Neural cell (in vitro differentiated cells): ENCODE measurements around the gene LDB2. TPM values are rescaled to one million over a fixed set of nuclear protein-coding genes. Genes with fewer than 3 reads are reported as not detected.

Experiments
- H2AFZ ChIP-seq: fragments of 200-600, 300-800 bp; sonication (generic), shearing (Covaris generic); 2 replicates; pipeline ENCODE4 v1.6.0; 2014; ENCODE audit warnings: low read depth, mild to moderate bottlenecking, antibody characterized with exemption, low read length, moderate library complexity
- H3F3A ChIP-seq: fragments of 200-600 bp; shearing (Covaris generic); 2 replicates; pipeline ENCODE4 v1.6.1; 2016; ENCODE audit warnings: mild to moderate bottlenecking, moderate library complexity, mixed read lengths, antibody characterized with exemption, low read length; ENCODE audit not compliant: insufficient read depth, poor library complexity, severe bottlenecking
- H3K27ac ChIP-seq: fragments of 200-600, 300-800 bp; sonication (generic), shearing (Covaris generic); 2 replicates; pipeline ENCODE4 v1.5.1; 2014; ENCODE audit warnings: mild to moderate bottlenecking, low read length, moderate library complexity
- H3K27me3 ChIP-seq: fragments of 300-800, 200-600 bp; sonication (generic), shearing (Covaris generic); 2 replicates; pipeline ENCODE4 v1.6.0; 2014; ENCODE audit warnings: mild to moderate bottlenecking, low read depth, low read length, moderate library complexity; ENCODE audit not compliant: insufficient read depth
- H3K36me3 ChIP-seq: fragments of 300-800, 200-600 bp; sonication (generic), shearing (Covaris generic); 2 replicates; pipeline ENCODE4 v1.5.1; 2014; ENCODE audit warnings: mild to moderate bottlenecking, antibody characterized with exemption, low read length, moderate library complexity; ENCODE audit not compliant: insufficient read depth
- H3K4me2 ChIP-seq: fragments of 300-800, 200-600 bp; sonication (generic), shearing (Covaris generic); 2 replicates; pipeline ENCODE4 v1.6.0; 2014; ENCODE audit warnings: mild to moderate bottlenecking, low read length
- H3K4me3 ChIP-seq: fragments of 300-800, 200-600 bp; sonication (generic), shearing (Covaris generic); 2 replicates; pipeline ENCODE4 v1.5.1; 2014; ENCODE audit warnings: mild to moderate bottlenecking, low read length, moderate library complexity
- H3K79me2 ChIP-seq: fragments of 200-600 bp; shearing (Covaris generic); replicated peaks from 2 replicates; pipeline ENCODE4 v1.6.0; 2014; ENCODE audit warnings: mild to moderate bottlenecking, low read length, moderate library complexity; ENCODE audit not compliant: insufficient read depth
- H3K9ac ChIP-seq: fragments of 300-800, 200-600 bp; sonication (generic), shearing (Covaris generic); 2 replicates; pipeline ENCODE4 v1.6.1; 2016; ENCODE audit warnings: mild to moderate bottlenecking, low read length, mixed read lengths
- H3K9me2 ChIP-seq: fragments of 200-600 bp; shearing (Covaris generic); 2 replicates; pipeline ENCODE4 v1.6.1; 2016; ENCODE audit warnings: mild to moderate bottlenecking, low read length, mixed read lengths; ENCODE audit not compliant: insufficient read depth
- H3K9me3 ChIP-seq: fragments of 200-600, 300-800 bp; sonication (generic), shearing (Covaris generic); 2 replicates; pipeline ENCODE4 v1.6.1; 2016; ENCODE audit warnings: mild to moderate bottlenecking, mixed run types, low read length, moderate library complexity, mixed read lengths
- H4K20me1 ChIP-seq: fragments of 200-600 bp; shearing (Covaris generic); 2 replicates; pipeline ENCODE4 v1.6.1; 2016; ENCODE audit warnings: mild to moderate bottlenecking, mixed run types; ENCODE audit not compliant: insufficient read depth
- CTCF ChIP-seq: fragments of 450-650 bp; IDR thresholded peaks from 2 replicates; pipeline ENCODE4 v1.5.1; 2014; ENCODE audit warnings: antibody characterized with exemption, mild to moderate bottlenecking, moderate library complexity; ENCODE audit not compliant: poor library complexity, severe bottlenecking
- EP300 ChIP-seq: fragments of 450-650 bp; conservative IDR thresholded peaks from 2 replicates; pipeline ENCODE4 v1.6.1; 2014; ENCODE audit warnings: antibody characterized with exemption, mild to moderate bottlenecking, moderate library complexity; ENCODE audit not compliant: poor library complexity, severe bottlenecking
- EZH2 ChIP-seq: fragments of 200-600, 300-800 bp; shearing (Covaris generic), sonication (generic); IDR thresholded peaks from 2 replicates; pipeline ENCODE4 v1.6.1; 2014; ENCODE audit warnings: antibody characterized with exemption, low read length, borderline replicate concordance, mild to moderate bottlenecking; ENCODE audit not compliant: insufficient read depth, poor library complexity, severe bottlenecking
- MXI1 ChIP-seq: fragments of 450-650 bp; conservative IDR thresholded peaks from 2 replicates; pipeline ENCODE4 v1.6.1; 2014; ENCODE audit warnings: antibody characterized with exemption, mild to moderate bottlenecking; ENCODE audit not compliant: poor library complexity, severe bottlenecking
- POLR2AphosphoS5 ChIP-seq: IDR thresholded peaks from 2 replicates; pipeline ENCODE4 v1.6.1; 2012
- RAD21 ChIP-seq: fragments of 450-650 bp; conservative IDR thresholded peaks from 2 replicates; pipeline ENCODE4 v1.6.1; 2014; ENCODE audit warnings: antibody characterized with exemption, mild to moderate bottlenecking, moderate library complexity
- REST ChIP-seq: IDR thresholded peaks from 2 replicates; pipeline ENCODE4 v1.6.1; 2012; ENCODE audit warnings: borderline replicate concordance
- SMC3 ChIP-seq: fragments of 450-650 bp; conservative IDR thresholded peaks from 2 replicates; pipeline ENCODE4 v1.6.1; 2014; ENCODE audit warnings: antibody characterized with exemption, mild to moderate bottlenecking, moderate library complexity; ENCODE audit not compliant: poor library complexity
- TAF1 ChIP-seq: IDR thresholded peaks from 2 replicates; pipeline ENCODE4 v1.6.1; 2012; ENCODE audit warnings: low read depth
- polyA plus RNA-seq: library from polyadenylated mRNA; depleted of rRNA; stranded (reverse); fragments of >200 nt; gene quantifications from 2 replicates; pipeline ENCODE4 v1.2.3, GENCODE V29; 2014

LDB2 gene
- polyA plus RNA-seq, 1 donor from 2014 or later, result 58.9 TPM

- Histone ChIP-seq H3K4me2 (no peak overlapping the region), H3K4me3 (no peak overlapping the region), H4K20me1 (no peaks in the 10 kb centered on the region), H3K9me3 (no peaks in the 10 kb centered on the region), H3K79me2 (no peaks in the 10 kb centered on the region), H3K27ac (peak overlapping the region; percentile 6), H3K9ac (no peak overlapping the region), H2AFZ (no peak overlapping the region), H3K36me3 (no peaks in the 10 kb centered on the region), H3F3A (no peaks in the 10 kb centered on the region), H3K9me2 (no peaks in the 10 kb centered on the region), H3K27me3 (no peaks in the 10 kb centered on the region)
- TF ChIP-seq POLR2AphosphoS5 (no peak), REST (no peak), MXI1 (no peak), EZH2 (no peak), EP300 (no peak), TAF1 (no peak), RAD21 (no peak), SMC3 (no peak)
Measured at GRCh38 chr4:16532240-16532970, 366.0 kb downstream of the LDB2 start.

GRCh38 chr4:16530688-16531635 is 367.5 kb downstream of the LDB2 start:
- Histone ChIP-seq H3K9ac (no peak overlapping the region), H4K20me1 (no peaks in the 10 kb centered on the region), H2AFZ (no peak overlapping the region), H3K27me3 (no peaks in the 10 kb centered on the region), H3K4me2 (no peak overlapping the region), H3K4me3 (no peak overlapping the region), H3K9me3 (no peaks in the 10 kb centered on the region), H3K9me2 (no peaks in the 10 kb centered on the region), H3K36me3 (no peaks in the 10 kb centered on the region), H3K79me2 (no peaks in the 10 kb centered on the region), H3F3A (no peaks in the 10 kb centered on the region), H3K27ac (no peak overlapping the region)
- TF ChIP-seq POLR2AphosphoS5 (no peak), EP300 (no peak), CTCF (no peak), RAD21 (no peak)
